Upper lobe of right lung (tissue), 1 donor: ENCODE data around the gene FANCC. TPM values are rescaled to one million over a fixed set of nuclear protein-coding genes. Genes with fewer than 3 reads are reported as not detected.
A peak's percentile ranks its signal among the peaks of the same experiment; 100 is the strongest.

Experiments used
- ATAC-seq: fragments of 200-7000 bp; cut with Tn5 transposase; one replicate; pipeline ENCODE4 v1.9.1; 2020; ENCODE audit warnings: mild to moderate bottlenecking, moderate library complexity
- DNase-seq: peaks from one replicate; pipeline ENCODE4 v3.0.0-alpha.2; 2020
- H3K27ac ChIP-seq: fragments of 200-600 bp; one replicate; pipeline ENCODE4 v1.8.0; 2022
- H3K27me3 ChIP-seq: fragments of 200-600 bp; one replicate; pipeline ENCODE4 v1.8.0; 2022; ENCODE audit warnings: mild to moderate bottlenecking
- H3K36me3 ChIP-seq: fragments of 200-600 bp; one replicate; pipeline ENCODE4 v1.8.0; 2022
- H3K4me1 ChIP-seq: fragments of 200-600 bp; one replicate; pipeline ENCODE4 v1.8.0; 2022
- H3K4me3 ChIP-seq: fragments of 200-600 bp; one replicate; pipeline ENCODE4 v1.8.0; 2022; ENCODE audit warnings: mild to moderate bottlenecking
- H3K9me3 ChIP-seq: fragments of 200-600 bp; one replicate; pipeline ENCODE4 v1.8.0; 2022
- intact Hi-C: fragments of 100-400 bp; cut with DNase I; formaldehyde crosslinking; loops from one replicate; pipeline ENCODE4 v1.11.0; 2022
- total RNA-seq: library from RNA; stranded (reverse); fragmentation: NEBNext Ultra II Directional; extraction: Animal tissue kit (Norgen Biotek cat#: 25700); gene quantifications from one replicate; pipeline ENCODE4 v1.2.1, GENCODE V29; 2021
- TF ChIP-seq, protein P1 (sequence below): fragments of 200-600 bp; IDR thresholded peaks from one replicate; pipeline ENCODE4 v1.8.0; 2022; ENCODE audit warnings: antibody characterized with exemption
- donor health status: DM: no; HTN: yes; CAD: no; lungs with severe emphysema.

The FANCC gene
- total RNA-seq, 1 donor from 2014 or later, result 13.5 TPM

- Histone ChIP-seq H3K4me1 (peaks cover 29% of the 10 kb centered on the region), H3K36me3 (peaks cover 7% of the 10 kb centered on the region), H3K27me3 (no peaks in the 10 kb centered on the region), H3K27ac (no peak overlapping the region), H3K4me3 (no peak overlapping the region), H3K9me3 (no peaks in the 10 kb centered on the region)
- intact Hi-C loops, result no loop called here
- ATAC-seq (peak; percentile 43), DNase-seq (peak; percentile 71)
- TF ChIP-seq, protein P1, sequence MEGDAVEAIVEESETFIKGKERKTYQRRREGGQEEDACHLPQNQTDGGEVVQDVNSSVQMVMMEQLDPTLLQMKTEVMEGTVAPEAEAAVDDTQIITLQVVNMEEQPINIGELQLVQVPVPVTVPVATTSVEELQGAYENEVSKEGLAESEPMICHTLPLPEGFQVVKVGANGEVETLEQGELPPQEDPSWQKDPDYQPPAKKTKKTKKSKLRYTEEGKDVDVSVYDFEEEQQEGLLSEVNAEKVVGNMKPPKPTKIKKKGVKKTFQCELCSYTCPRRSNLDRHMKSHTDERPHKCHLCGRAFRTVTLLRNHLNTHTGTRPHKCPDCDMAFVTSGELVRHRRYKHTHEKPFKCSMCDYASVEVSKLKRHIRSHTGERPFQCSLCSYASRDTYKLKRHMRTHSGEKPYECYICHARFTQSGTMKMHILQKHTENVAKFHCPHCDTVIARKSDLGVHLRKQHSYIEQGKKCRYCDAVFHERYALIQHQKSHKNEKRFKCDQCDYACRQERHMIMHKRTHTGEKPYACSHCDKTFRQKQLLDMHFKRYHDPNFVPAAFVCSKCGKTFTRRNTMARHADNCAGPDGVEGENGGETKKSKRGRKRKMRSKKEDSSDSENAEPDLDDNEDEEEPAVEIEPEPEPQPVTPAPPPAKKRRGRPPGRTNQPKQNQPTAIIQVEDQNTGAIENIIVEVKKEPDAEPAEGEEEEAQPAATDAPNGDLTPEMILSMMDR, result no peak
Measured at GRCh38 chr9:95074632-95075031, 242.9 kb downstream of the FANCC start.

DNA sequence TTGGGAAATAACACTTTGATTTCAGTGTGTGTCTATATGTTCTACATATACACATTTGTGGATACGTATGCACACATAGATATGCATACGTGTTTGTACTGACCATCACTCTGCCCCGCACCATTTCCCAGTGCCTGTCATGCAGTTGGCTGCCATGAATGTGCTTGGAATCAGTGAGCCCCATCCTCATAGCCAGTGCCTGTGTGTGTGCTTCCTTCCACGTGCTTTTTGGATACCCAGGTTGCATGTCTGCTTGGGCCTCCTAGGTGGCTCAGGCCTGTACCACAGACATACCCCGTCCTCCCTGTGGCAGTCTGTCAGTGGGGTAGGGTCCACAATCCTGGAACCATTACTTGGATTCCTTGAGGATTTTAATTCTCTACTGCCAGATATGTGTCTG, 243.6 kb downstream of the FANCC start:
- TF ChIP-seq, protein P1, result no peak
- H3K4me1 ChIP-seq, result peaks cover 29% of the 10 kb centered on the region
- peaks cover 7% of the 10 kb centered on the region for H3K36me3 ChIP-seq
- intact Hi-C loops, result no loop called here
- ATAC-seq, result no peak
- H3K4me3 ChIP-seq, result no peak overlapping the region
- H3K27ac ChIP-seq, result no peak overlapping the region
- H3K9me3 ChIP-seq, result no peaks in the 10 kb centered on the region
- H3K27me3 ChIP-seq, result no peaks in the 10 kb centered on the region
- DNase-seq, result no peak

DNA sequence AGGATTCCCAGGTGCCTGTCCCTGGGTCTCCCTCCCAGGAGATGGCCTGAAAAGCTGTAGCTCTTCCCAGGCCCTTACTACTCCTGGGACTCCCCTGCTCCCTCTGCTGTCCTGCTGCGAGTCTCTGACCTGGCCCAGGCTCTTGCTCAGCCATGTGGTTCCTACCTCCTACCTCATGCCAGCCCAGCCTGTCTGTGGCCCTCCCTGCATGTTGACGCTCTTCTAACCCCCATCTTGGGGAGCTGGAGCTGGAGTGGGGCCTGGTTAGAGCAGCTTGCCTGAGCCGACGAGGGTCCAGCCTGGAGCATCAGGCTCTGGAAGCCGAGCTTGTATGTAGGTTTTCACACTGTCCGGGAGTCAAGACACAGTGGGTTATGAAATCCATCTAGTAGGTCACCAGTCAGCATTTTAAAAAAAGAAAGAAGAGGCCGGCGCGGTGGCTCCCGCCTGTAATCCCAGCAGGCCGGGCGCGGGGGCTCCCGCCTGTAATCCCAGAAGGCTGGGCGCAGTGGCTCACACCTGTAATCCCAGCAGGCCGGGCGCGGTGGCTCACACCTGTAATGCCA, 244.4 kb downstream of the FANCC start:
- Histone ChIP-seq H3K4me1 (peaks cover 30% of the 10 kb centered on the region), H3K4me3 (no peak overlapping the region)

GRCh38 chr9:95071925-95072324, 245.6 kb downstream of the FANCC start:
- intact Hi-C loops, result no loop called here
- DNase-seq, result no peak
- Histone ChIP-seq H3K4me3 (no peak overlapping the region), H3K9me3 (no peaks in the 10 kb centered on the region), H3K36me3 (peaks cover 25% of the 10 kb centered on the region), H3K27ac (no peak overlapping the region), H3K27me3 (no peaks in the 10 kb centered on the region), H3K4me1 (peaks cover 24% of the 10 kb centered on the region)
- no peak for ATAC-seq
- TF ChIP-seq, protein P1, result no peak

More for the DNA sequence above, 244.4 kb downstream of the FANCC start:
- DNase-seq (peak; percentile 57), ATAC-seq (peak; percentile 36)
- no peaks in the 10 kb centered on the region for H3K27me3 ChIP-seq
- intact Hi-C loops, result no loop called here
- peaks cover 14% of the 10 kb centered on the region for H3K36me3 ChIP-seq
- H3K27ac ChIP-seq, result no peak overlapping the region
- TF ChIP-seq, protein P1, result no peak
- H3K9me3 ChIP-seq, result no peaks in the 10 kb centered on the region

- Histone ChIP-seq H3K27me3 (no peaks in the 10 kb centered on the region), H3K9me3 (no peaks in the 10 kb centered on the region), H3K4me1 (peaks cover 27% of the 10 kb centered on the region), H3K27ac (no peak overlapping the region), H3K4me3 (no peak overlapping the region), H3K36me3 (peaks cover 29% of the 10 kb centered on the region)
- DNase-seq (no peak), ATAC-seq (no peak)
- intact Hi-C loops, result no loop called here
- TF ChIP-seq, protein P1, result no peak
Measured at GRCh38 chr9:95071450-95071849, 246.1 kb downstream of the FANCC start.
